Activated T-cell treated with anti-CD3 and anti-CD28 coated beads, Interleukin-2, amount 50 U/mL, for 4 hours (primary cell): ENCODE data around the gene PRKCQ. TPM values are rescaled to one million over a fixed set of nuclear protein-coding genes. Genes with fewer than 3 reads are reported as not detected.

Source experiments
- ATAC-seq, 2 donors: fragments of 200-7000 bp; cut with Tn5 transposase; one replicate each; pipeline ENCODE4 v1.10.0; 2021
- DNase-seq: peaks from one replicate; pipeline ENCODE4 v3.0.0-alpha.2; 2020
- H3K27me3 Mint-ChIP-seq: one replicate; pipeline ENCODE4 v1.8.0; 2021; ENCODE audit warnings: low read depth, mixed read lengths
- H3K36me3 Mint-ChIP-seq: one replicate; pipeline ENCODE4 v1.8.0; 2022; ENCODE audit warnings: mixed read lengths; ENCODE audit not compliant: insufficient read depth
- H3K4me1 Mint-ChIP-seq: one replicate; pipeline ENCODE4 v1.8.0; 2021; ENCODE audit warnings: low read depth, mixed read lengths
- H3K4me3 Mint-ChIP-seq: one replicate; pipeline ENCODE4 v1.8.0; 2021; ENCODE audit warnings: mild to moderate bottlenecking, moderate library complexity, mixed read lengths
- H3K9me3 Mint-ChIP-seq: one replicate; pipeline ENCODE4 v1.8.0; 2021; ENCODE audit warnings: mixed read lengths
- total RNA-seq, 3 donors: library from RNA; stranded (reverse); gene quantifications; one replicate each; pipeline ENCODE4 v1.2.1, GENCODE V29; 2021

The PRKCQ gene
- total RNA-seq, 3 donors from 2014 or later: 21.4 to 26.2 (median 22.3) TPM

DNA sequence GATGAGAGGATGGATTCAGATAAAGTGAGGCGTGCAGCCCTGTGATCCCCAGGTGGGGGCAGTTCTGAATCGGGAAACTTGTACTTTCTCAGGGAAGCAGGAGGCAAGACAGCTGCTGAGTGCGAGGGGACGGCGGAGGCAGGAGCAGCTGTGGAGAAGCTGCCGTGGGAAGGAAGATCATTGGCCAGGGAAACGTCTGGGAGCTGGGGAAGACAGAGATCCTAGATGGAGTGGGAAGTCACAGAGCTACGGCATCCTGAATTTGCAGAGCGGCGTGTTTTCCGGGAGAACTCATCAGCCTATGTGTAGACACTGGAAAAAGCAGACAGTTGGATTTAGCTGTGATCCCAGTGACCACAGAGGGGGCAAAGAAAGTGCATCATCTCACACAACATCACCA lies 9.2 kb downstream of the PRKCQ start:
- H3K9me3 Mint-ChIP-seq: no peaks in the 10 kb centered on the region
- peaks cover 96% of the 10 kb centered on the region for H3K4me1 Mint-ChIP-seq
- no peaks in the 10 kb centered on the region for H3K27me3 Mint-ChIP-seq
- H3K36me3 Mint-ChIP-seq: peaks cover 26% of the 10 kb centered on the region
- DNase-seq: no peak
- ATAC-seq: no peak
- no peak overlapping the region for H3K4me3 Mint-ChIP-seq

DNA sequence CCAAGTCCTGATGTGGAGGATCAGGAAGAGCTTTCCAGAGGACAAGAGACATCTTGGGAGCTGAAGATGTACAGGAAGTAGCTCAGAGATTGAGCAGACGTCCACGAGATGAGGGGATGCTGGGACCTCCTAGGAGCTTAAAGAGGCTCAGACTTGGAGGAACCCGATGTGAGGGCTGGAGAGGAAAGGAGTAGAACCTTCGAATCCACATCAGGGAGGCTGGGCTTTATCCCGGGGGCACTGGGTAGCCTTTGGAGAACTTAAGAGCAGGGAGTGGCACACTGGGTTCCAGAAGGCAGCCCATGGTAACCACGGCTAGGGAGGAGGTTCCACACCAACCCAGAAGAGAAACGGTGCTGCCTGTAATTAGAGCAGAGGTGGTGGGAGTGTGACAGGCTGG lies 10.8 kb downstream of the PRKCQ start:
- H3K27me3 Mint-ChIP-seq: no peaks in the 10 kb centered on the region

DNA sequence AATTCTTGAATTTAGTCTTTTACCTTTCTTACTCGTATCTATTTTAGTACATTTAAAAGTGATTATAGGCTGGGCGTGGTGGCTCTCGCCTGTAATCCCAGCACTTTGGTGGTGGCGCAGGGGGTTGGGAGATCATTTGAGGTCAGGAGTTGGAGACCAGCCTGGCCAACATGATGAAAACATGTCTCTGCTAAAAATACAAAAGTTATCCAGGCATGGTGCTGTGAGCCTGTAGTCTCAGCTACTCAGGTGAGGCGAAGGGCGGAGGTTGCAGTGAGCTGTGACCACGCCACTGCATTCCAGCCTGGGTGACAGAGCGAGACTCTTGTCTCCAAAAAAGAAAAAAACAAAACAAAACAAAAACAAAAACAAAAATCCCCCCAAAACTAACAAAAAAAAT lies 12.2 kb downstream of the PRKCQ start:
- peaks cover 17% of the 10 kb centered on the region for H3K36me3 Mint-ChIP-seq
- no peak for ATAC-seq
- H3K4me3 Mint-ChIP-seq: no peak overlapping the region
- H3K4me1 Mint-ChIP-seq: peaks cover 96% of the 10 kb centered on the region
- DNase-seq: no peak
- H3K9me3 Mint-ChIP-seq: no peaks in the 10 kb centered on the region
- no peaks in the 10 kb centered on the region for H3K27me3 Mint-ChIP-seq

More for the DNA sequence above, 10.8 kb downstream of the PRKCQ start:
- DNase-seq (no peak), ATAC-seq (no peak)
- H3K36me3 Mint-ChIP-seq: peaks cover 22% of the 10 kb centered on the region
- H3K4me1 Mint-ChIP-seq: peaks cover 96% of the 10 kb centered on the region
- no peak overlapping the region for H3K4me3 Mint-ChIP-seq
- no peaks in the 10 kb centered on the region for H3K9me3 Mint-ChIP-seq

DNA sequence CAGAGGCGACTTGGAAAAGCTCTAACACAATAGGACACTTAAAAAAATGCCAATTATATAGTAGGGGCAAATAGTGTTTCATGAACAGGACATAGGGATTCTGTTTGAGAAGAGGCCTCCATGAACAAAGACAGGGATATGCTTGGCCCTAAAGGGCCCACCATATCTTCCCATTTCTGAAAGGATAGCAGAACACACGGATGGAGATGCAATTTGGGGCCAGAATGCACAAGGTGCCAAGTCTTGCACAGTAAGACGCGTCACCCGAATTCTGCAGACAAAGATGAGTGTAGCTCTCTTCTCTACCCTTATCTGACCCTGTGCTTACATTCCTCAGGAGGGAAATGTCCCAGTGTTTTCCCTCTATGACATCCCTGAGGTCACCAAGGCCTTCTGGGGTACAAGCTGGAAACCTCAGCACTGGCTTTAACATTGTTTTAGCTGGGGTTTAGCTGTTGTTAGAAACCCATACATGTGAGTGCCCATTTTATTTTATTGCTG lies 12.8 kb downstream of the PRKCQ start:
- Mint-ChIP-seq H3K4me3 (no peak overlapping the region), H3K27me3 (no peaks in the 10 kb centered on the region), H3K9me3 (no peaks in the 10 kb centered on the region), H3K36me3 (peaks cover 17% of the 10 kb centered on the region), H3K4me1 (peaks cover 94% of the 10 kb centered on the region)
- ATAC-seq (no peak), DNase-seq (no peak)

DNA sequence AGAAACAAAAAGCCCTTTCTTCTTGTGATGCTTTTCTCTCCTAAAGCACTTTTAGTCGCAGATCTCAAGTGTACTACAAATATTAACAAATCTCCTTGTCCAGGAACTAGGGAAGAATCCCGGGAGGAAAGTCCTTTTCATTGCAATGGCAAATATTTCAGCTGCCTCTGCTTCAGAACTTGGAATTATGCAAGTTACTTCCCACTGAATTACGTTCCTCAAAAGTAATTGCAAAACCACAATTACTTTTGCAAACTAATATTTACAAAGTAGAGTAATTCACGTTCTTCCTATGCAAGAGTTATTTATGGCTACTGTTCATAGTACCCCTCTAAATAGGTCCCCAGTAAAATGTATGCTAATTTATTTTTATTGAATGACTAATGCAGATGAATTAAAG lies 14.5 kb downstream of the PRKCQ start:
- Mint-ChIP-seq H3K9me3 (no peaks in the 10 kb centered on the region), H3K4me1 (peaks cover 91% of the 10 kb centered on the region), H3K4me3 (no peak overlapping the region), H3K27me3 (no peaks in the 10 kb centered on the region), H3K36me3 (peaks cover 14% of the 10 kb centered on the region)
- DNase-seq (no peak), ATAC-seq (no peak)

DNA sequence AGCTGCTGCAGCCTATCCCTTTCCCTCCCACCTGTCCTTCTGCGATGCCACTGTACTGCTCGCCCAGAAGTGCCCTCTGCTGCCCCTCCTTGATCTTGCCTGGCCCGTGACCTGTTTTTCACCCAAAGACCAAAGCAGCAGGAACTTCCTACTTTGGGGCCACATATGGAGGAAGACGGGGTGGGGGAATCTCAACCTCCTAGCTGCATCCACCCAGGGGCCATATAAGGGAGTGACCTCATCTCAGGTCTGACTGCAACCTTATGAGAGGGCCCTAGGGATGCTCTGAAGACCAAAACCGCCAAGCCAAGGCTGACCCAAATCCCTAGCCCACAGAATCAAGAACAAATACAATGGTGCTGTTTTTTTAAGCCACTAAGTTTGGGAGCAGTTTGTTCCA lies 15.7 kb downstream of the PRKCQ start:
- Mint-ChIP-seq H3K9me3 (no peaks in the 10 kb centered on the region), H3K4me1 (peaks cover 92% of the 10 kb centered on the region), H3K4me3 (no peak overlapping the region), H3K36me3 (peaks cover 5% of the 10 kb centered on the region), H3K27me3 (no peaks in the 10 kb centered on the region)
- ATAC-seq: no peak
- DNase-seq: no peak

DNA sequence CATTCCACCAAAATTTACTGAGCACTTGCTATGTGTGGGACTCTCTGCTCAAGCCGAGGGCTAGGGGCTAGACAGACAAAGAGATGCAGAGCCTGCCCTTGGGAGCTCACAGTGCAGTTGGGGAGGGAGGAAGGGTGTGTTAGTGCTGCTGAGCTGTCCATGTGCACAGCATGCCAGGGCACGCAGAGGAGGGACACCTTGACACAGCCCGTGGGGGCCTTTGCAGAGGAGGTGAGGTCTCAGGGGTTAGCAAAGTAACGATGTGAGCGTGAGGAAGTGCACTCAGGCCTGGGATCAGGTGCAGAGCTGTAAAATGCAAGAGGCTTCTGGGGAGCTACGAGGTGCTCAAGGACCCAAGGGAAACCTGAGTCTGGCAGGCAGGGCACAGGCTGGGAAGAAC lies 16.3 kb downstream of the PRKCQ start:
- peaks cover 92% of the 10 kb centered on the region for H3K4me1 Mint-ChIP-seq
- ATAC-seq (peak; percentile 20 to 23), DNase-seq (no peak)
- H3K9me3 Mint-ChIP-seq: no peaks in the 10 kb centered on the region
- peaks cover 5% of the 10 kb centered on the region for H3K36me3 Mint-ChIP-seq
- H3K27me3 Mint-ChIP-seq: no peaks in the 10 kb centered on the region
- H3K4me3 Mint-ChIP-seq: peak overlapping the region; percentile 70

DNA sequence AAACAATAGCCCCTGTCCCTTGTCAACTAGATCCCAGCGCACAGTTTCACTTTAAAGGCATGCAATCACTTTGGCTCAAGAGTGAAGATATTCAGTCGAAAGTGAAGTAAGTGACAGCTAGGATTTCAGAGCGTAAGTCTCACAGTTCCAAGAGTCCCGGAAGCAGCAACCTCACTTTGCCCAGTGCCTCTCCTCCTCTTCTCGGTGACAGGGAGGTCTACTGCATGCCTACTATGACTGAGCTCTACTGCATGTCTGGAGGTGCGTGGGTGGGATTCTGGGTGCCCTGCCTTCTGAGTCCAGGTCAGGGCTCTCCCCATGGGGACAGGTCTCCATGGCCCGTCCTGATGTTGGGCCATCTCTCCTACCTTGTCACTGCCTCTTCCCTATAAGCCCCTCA lies 17.0 kb downstream of the PRKCQ start:
- no peaks in the 10 kb centered on the region for H3K27me3 Mint-ChIP-seq
- peaks cover 9% of the 10 kb centered on the region for H3K36me3 Mint-ChIP-seq
- H3K4me3 Mint-ChIP-seq: peak overlapping the region; percentile 70
- no peaks in the 10 kb centered on the region for H3K9me3 Mint-ChIP-seq
- ATAC-seq (peak; percentile 78 to 81), DNase-seq (peak; percentile 38)
- peaks cover 94% of the 10 kb centered on the region for H3K4me1 Mint-ChIP-seq

DNA sequence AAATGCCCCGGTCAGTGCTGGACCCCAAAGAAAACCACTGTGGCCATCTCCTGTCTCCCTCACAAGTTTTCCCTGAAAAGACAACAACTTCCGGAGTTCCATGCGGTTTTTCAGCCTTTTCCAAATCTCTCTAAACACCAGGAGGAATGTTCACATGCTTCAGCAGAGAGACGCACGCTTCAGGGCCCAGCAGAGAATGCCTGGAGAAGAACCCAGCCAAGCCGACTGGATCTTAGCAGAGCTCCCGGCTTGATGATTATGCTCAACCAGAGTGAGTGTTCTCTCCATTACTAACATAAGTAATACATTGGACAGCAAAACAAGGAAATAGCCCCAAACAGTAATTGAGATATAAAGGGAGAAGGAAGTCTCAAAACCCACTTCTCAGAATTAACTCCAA lies 17.9 kb downstream of the PRKCQ start:
- H3K9me3 Mint-ChIP-seq: peaks cover 3% of the 10 kb centered on the region
- no peak for DNase-seq
- peaks cover 18% of the 10 kb centered on the region for H3K36me3 Mint-ChIP-seq
- H3K27me3 Mint-ChIP-seq: no peaks in the 10 kb centered on the region
- no peak for ATAC-seq
- no peak overlapping the region for H3K4me3 Mint-ChIP-seq
- peaks cover 95% of the 10 kb centered on the region for H3K4me1 Mint-ChIP-seq

DNA sequence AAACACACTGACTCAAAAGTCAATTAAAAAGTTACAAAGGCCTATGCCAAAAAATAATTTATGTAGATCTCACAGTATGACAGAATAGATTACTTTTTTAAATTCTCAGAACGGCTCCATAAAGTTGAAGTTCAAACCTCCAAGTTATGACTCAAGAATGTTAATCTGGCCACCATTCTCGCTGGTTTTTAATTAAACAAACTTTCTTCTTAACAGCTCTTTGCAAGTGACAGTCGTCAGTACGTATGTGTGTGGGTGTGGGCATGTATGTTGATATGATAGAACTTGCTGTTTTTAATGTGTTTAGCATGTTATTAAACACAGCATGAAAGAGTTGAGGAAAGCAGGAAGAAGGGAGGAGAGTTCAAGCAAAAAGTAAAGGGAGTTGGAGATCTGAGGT lies 18.5 kb downstream of the PRKCQ start:
- H3K9me3 Mint-ChIP-seq: peaks cover 6% of the 10 kb centered on the region
- DNase-seq (no peak), ATAC-seq (peak; percentile 28 to 32)
- H3K27me3 Mint-ChIP-seq: no peaks in the 10 kb centered on the region
- peaks cover 95% of the 10 kb centered on the region for H3K4me1 Mint-ChIP-seq
- H3K4me3 Mint-ChIP-seq: peak overlapping the region; percentile 22
- H3K36me3 Mint-ChIP-seq: peaks cover 22% of the 10 kb centered on the region

DNA sequence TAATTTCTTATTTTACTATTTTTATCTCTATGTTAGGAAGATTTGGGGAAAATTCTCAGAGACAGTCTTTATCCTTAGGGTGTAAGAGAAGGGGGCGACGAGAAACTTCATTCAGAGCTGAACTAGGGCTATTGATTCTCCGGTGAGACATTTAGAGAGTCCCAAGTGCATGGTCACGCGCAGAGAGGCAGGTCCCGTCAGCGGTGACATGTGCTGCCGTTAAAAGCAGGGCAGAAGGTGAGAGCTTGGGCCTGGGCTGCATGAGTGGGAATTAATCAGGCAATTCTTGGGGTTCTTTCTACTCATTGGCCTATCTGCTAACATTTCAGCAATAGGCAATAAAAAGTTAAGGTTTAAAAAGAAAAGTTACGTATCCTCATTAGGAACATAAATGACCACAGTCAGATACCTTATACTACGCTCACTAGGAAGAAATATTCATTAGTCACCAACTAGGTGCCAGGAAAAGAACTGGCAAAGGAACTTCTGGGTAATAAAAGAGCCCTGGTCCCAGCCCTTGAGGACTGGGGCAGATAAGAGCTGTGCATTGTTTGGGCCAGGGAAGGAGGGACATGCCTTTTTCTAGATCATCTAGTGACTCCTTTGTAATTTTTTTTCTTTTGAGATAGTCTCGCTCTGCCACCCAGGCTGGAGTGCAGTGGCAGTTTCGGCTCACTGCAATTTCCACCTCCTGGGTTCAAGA lies 21.2 kb downstream of the PRKCQ start:
- ATAC-seq (peak in 1 of 2 donors; percentile 46), DNase-seq (no peak)
- Mint-ChIP-seq H3K4me3 (peak overlapping the region; percentile 70), H3K4me1 (peaks cover 93% of the 10 kb centered on the region), H3K9me3 (peaks cover 9% of the 10 kb centered on the region), H3K36me3 (peaks cover 40% of the 10 kb centered on the region), H3K27me3 (no peaks in the 10 kb centered on the region)

DNA sequence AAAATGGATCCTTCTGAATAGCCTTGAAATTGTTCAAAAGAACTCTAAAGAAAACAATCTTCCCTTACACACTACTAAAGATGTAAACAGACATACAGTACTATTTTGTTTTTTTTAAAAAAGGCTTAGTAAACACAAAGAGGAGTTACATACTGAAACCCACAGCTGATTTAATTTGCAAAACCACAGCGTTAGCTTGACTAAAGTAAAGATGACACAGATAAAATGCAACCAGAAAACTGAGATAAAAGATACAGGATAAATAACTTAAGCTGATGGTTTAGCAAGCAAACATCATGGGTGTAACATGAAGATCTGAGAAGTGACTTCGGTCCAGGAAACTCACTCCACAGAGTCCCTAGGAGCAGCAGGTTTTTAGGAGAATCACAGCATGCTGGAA lies 21.8 kb downstream of the PRKCQ start:
- Mint-ChIP-seq H3K4me1 (peaks cover 91% of the 10 kb centered on the region), H3K4me3 (peak overlapping the region; percentile 70), H3K27me3 (no peaks in the 10 kb centered on the region), H3K36me3 (peaks cover 43% of the 10 kb centered on the region), H3K9me3 (peaks cover 9% of the 10 kb centered on the region)
- DNase-seq (no peak), ATAC-seq (peak; percentile 40 to 59)

DNA sequence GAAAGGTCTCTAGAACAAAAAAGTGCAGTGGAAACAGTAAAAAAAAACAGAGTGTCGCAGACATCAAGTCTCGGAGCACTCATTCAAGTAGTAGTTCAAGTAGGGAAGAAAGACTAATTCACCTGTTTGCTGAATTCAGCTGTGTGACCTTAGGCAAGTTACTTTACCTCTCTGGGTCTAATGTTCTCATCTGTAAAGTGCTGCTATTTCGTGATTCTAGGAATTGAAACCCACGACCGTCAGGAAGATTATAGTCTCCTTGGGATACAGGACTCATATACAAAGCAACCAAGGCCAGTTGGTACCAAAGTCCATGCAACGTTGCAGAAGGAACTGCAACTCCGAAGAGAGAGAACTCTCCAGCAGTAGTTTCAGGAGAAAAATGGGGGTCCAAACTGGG lies 26.1 kb downstream of the PRKCQ start:
- peaks cover 42% of the 10 kb centered on the region for H3K36me3 Mint-ChIP-seq
- no peak for ATAC-seq

DNA sequence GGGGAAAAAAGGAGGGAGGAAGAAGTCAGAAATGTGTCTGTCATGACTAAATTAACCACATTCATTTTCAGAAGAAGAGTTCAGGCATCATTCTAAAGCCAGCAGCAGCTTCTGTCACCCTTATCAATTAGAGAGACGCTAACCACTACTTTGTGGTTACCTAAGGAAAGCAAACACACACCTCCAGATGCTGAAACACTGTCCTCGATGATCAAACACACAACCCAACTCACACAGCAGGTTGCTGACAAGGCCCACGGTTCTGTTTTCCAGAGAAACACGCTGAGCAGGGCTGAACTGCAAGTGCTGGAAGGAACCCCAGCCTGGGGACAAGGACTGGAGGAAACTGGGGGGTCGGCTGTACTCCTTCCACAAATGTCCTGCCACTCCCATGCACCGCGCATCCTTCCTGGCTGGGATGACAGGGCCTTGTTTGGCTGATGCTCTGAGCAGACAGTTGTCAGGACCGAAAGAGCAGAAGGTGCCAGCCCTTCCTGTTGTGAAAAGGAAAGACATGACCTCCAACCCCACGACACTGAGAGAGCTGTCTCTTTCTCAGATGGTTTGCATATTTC lies 36.6 kb downstream of the PRKCQ start:
- peak; percentile 95 to 97 for ATAC-seq
- peak overlapping the region; percentile 84 for H3K4me3 Mint-ChIP-seq
- no peaks in the 10 kb centered on the region for H3K9me3 Mint-ChIP-seq
- H3K4me1 Mint-ChIP-seq: peaks cover 76% of the 10 kb centered on the region
- peak; percentile 50 for DNase-seq
- H3K36me3 Mint-ChIP-seq: peaks cover 5% of the 10 kb centered on the region
- no peaks in the 10 kb centered on the region for H3K27me3 Mint-ChIP-seq

More for the DNA sequence above, 26.1 kb downstream of the PRKCQ start:
- peaks cover 71% of the 10 kb centered on the region for H3K4me1 Mint-ChIP-seq
- no peak for DNase-seq
- H3K4me3 Mint-ChIP-seq: no peak overlapping the region
- no peaks in the 10 kb centered on the region for H3K27me3 Mint-ChIP-seq
- H3K9me3 Mint-ChIP-seq: peaks cover 9% of the 10 kb centered on the region

DNA sequence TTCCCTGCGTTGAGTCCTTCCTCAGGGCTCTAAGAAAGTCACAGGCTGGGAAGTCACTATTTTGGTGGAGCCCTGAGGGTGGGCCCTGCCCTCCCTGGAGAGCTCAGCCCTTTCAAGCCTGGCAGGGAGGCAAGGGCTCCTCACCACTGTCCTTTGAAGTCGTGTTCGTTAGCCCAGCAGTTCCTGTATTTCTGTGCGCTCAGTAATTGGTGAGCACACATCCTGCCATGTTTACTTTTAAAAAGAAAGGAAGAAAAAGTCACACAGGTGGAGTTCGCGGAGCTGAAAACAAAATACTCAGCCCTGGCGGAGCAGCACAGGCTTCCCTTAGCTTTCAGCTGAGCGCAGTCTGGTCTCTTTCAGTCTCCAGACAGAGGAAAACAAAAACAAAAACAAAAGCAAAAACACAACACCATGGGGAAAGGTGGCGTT lies 37.1 kb downstream of the PRKCQ start:
- H3K4me1 Mint-ChIP-seq: peaks cover 81% of the 10 kb centered on the region
- DNase-seq: peak; percentile 17
- H3K27me3 Mint-ChIP-seq: no peaks in the 10 kb centered on the region
- peak overlapping the region; percentile 84 for H3K4me3 Mint-ChIP-seq
- H3K9me3 Mint-ChIP-seq: no peaks in the 10 kb centered on the region
- ATAC-seq: peak; percentile 60 to 62
- peaks cover 5% of the 10 kb centered on the region for H3K36me3 Mint-ChIP-seq
